ENCODE results near the gene TRIM50. TPM values are rescaled to one million over a fixed set of nuclear protein-coding genes. Genes with fewer than 3 reads are reported as not detected.
"Not testable (repeated sequence)": the region's sequence is repeated elsewhere in the genome, so short reads cannot be mapped to it uniquely, and the experiment has no call there.

Gene TRIM50
- polyA plus RNA-seq (2012; ENCODE audit: insufficient read depth, insufficient read length) = not detected

GRCh38 chr7:73327922-73328321 is at the start of gene TRIM50, which contains the start of gene FKBP6:
Gene TRIM50, minus strand, starts transcription at chr7:73328082. Its CDS starts 3,295 bp downstream, at chr7:73324787.
Gene FKBP6, plus strand, starts transcription at chr7:73328161. Its CDS starts 268 bp downstream, at chr7:73328429.
- not testable (repeated sequence) for H3K4me3 ChIP-seq (ENCODE audit: low read length); DNase-seq (ENCODE audit: low read depth, low spot score)

GRCh38 chr7:73376671-73377412 is 49.0 kb upstream of the TRIM50 start:
- no peak for DNase-seq (ENCODE audit: low read depth, low spot score)

GRCh38 chr7:73376262-73376661 is 48.4 kb upstream of the TRIM50 start:
- H3K4me3 ChIP-seq (ENCODE audit: low read length); DNase-seq (ENCODE audit: low read depth, low spot score): not testable (repeated sequence)

More at GRCh38 chr7:73376671-73377412, 49.0 kb upstream of the TRIM50 start:
- H3K4me3 ChIP-seq (ENCODE audit: low read length) = no peak overlapping the region

- DNase-seq (ENCODE audit: low read depth, low spot score) = no peak
Observed at GRCh38 chr7:73373741-73374140, 45.9 kb upstream of the TRIM50 start.

GRCh38 chr7:73369622-73370021 is 41.7 kb upstream of the TRIM50 start:
- no peak overlapping the region for H3K4me3 ChIP-seq (ENCODE audit: low read length)
- DNase-seq (ENCODE audit: low read depth, low spot score) = no peak

More at GRCh38 chr7:73373741-73374140, 45.9 kb upstream of the TRIM50 start:
- no peak overlapping the region for H3K4me3 ChIP-seq (ENCODE audit: low read length)

GRCh38 chr7:73369009-73369408 is 41.1 kb upstream of the TRIM50 start:
- no peak overlapping the region for H3K4me3 ChIP-seq (ENCODE audit: low read length)
- DNase-seq (ENCODE audit: low read depth, low spot score) = no peak

- DNase-seq (ENCODE audit: low read depth, low spot score) = no peak
- H3K4me3 ChIP-seq (ENCODE audit: low read length) = no peak overlapping the region
Observed at GRCh38 chr7:73366990-73367389, 39.1 kb upstream of the TRIM50 start.

GRCh38 chr7:73366127-73366526 is 38.2 kb upstream of the TRIM50 start:
- no peak overlapping the region for H3K4me3 ChIP-seq (ENCODE audit: low read length)
- DNase-seq (ENCODE audit: low read depth, low spot score) = no peak

- H3K4me3 ChIP-seq (ENCODE audit: low read length) = no peak overlapping the region
- no peak for DNase-seq (ENCODE audit: low read depth, low spot score)
Observed at GRCh38 chr7:73364006-73364728, 36.3 kb upstream of the TRIM50 start.

GRCh38 chr7:73363225-73364005 is 35.5 kb upstream of the TRIM50 start:
- DNase-seq (ENCODE audit: low read depth, low spot score) = no peak

GRCh38 chr7:73360590-73360989 is 32.7 kb upstream of the TRIM50 start:
- H3K4me3 ChIP-seq (ENCODE audit: low read length); DNase-seq (ENCODE audit: low read depth, low spot score): not testable (repeated sequence)

More at GRCh38 chr7:73363225-73364005, 35.5 kb upstream of the TRIM50 start:
- no peak overlapping the region for H3K4me3 ChIP-seq (ENCODE audit: low read length)

GRCh38 chr7:73359746-73360375 is 32.0 kb upstream of the TRIM50 start:
- no peak for DNase-seq (ENCODE audit: low read depth, low spot score)

GRCh38 chr7:73359306-73359705 is 31.4 kb upstream of the TRIM50 start:
- H3K4me3 ChIP-seq (ENCODE audit: low read length) = no peak overlapping the region
- no peak for DNase-seq (ENCODE audit: low read depth, low spot score)

More at GRCh38 chr7:73359746-73360375, 32.0 kb upstream of the TRIM50 start:
- H3K4me3 ChIP-seq (ENCODE audit: low read length) = no peak overlapping the region

GRCh38 chr7:73358590-73359275 is 30.9 kb upstream of the TRIM50 start:
- no peak for DNase-seq (ENCODE audit: low read depth, low spot score)

GRCh38 chr7:73356159-73356558 is 28.3 kb upstream of the TRIM50 start:
- no peak overlapping the region for H3K4me3 ChIP-seq (ENCODE audit: low read length)
- DNase-seq (ENCODE audit: low read depth, low spot score) = no peak

More at GRCh38 chr7:73358590-73359275, 30.9 kb upstream of the TRIM50 start:
- H3K4me3 ChIP-seq (ENCODE audit: low read length) = no peak overlapping the region

- H3K4me3 ChIP-seq (ENCODE audit: low read length) = no peak overlapping the region
- DNase-seq (ENCODE audit: low read depth, low spot score) = no peak
Observed at GRCh38 chr7:73354821-73355220, 26.9 kb upstream of the TRIM50 start.

GRCh38 chr7:73354196-73354595 is 26.3 kb upstream of the TRIM50 start:
- no peak for DNase-seq (ENCODE audit: low read depth, low spot score)
- H3K4me3 ChIP-seq (ENCODE audit: low read length) = no peak overlapping the region

GRCh38 chr7:73353243-73353642 is 25.4 kb upstream of the TRIM50 start:
- no peak for DNase-seq (ENCODE audit: low read depth, low spot score)
- H3K4me3 ChIP-seq (ENCODE audit: low read length) = no peak overlapping the region

Measured in Jurkat, Clone E6-1 (cell line).